Progenitor cell of endocrine pancreas (in vitro differentiated cells): ENCODE data around the gene UNC45A. TPM values are rescaled to one million over a fixed set of nuclear protein-coding genes. Genes with fewer than 3 reads are reported as not detected.

Experiments
- DNase-seq: peaks from one replicate; pipeline ENCODE4 v3.0.0; 2021; ENCODE audit warnings: low spot score; ENCODE audit not compliant: unreplicated experiment
- H3K27ac Mint-ChIP-seq: 2 replicates; pipeline ENCODE4 v1.8.0; 2021; ENCODE audit warnings: mild to moderate bottlenecking, moderate library complexity, mixed read lengths
- H3K27me3 Mint-ChIP-seq: 2 replicates; pipeline ENCODE4 v1.8.0; 2021; ENCODE audit warnings: mixed read lengths
- H3K36me3 Mint-ChIP-seq: 2 replicates; pipeline ENCODE4 v1.8.0; 2022; ENCODE audit warnings: mixed read lengths; ENCODE audit not compliant: insufficient read depth
- H3K4me1 Mint-ChIP-seq: 2 replicates; pipeline ENCODE4 v1.8.0; 2021; ENCODE audit warnings: low read depth, mixed read lengths
- H3K4me3 Mint-ChIP-seq: 2 replicates; pipeline ENCODE4 v1.8.0; 2021; ENCODE audit warnings: low read depth, mild to moderate bottlenecking, moderate library complexity, mixed read lengths
- H3K9me3 Mint-ChIP-seq: 2 replicates; pipeline ENCODE4 v1.8.0; 2021; ENCODE audit warnings: low read depth, mixed read lengths
- total RNA-seq: library from RNA; stranded (reverse); gene quantifications from 2 replicates; pipeline ENCODE4 v1.2.1, GENCODE V29; 2021
- TF ChIP-seq, protein P1 (sequence below): fragments of 200-600 bp; sonication (generic); IDR thresholded peaks from one replicate; pipeline ENCODE4 v1.5.0; 2021; ENCODE audit warnings: antibody characterized with exemption, mild to moderate bottlenecking; ENCODE audit not compliant: unreplicated experiment

The UNC45A gene
- total RNA-seq, 1 donor from 2014 or later, result 90.6 TPM

- Mint-ChIP-seq H3K4me1 (no peaks in the 10 kb centered on the region), H3K4me3 (no peak overlapping the region), H3K9me3 (no peaks in the 10 kb centered on the region), H3K27me3 (no peaks in the 10 kb centered on the region), H3K36me3 (peaks cover 21% of the 10 kb centered on the region), H3K27ac (no peak overlapping the region)
- TF ChIP-seq, protein P1, sequence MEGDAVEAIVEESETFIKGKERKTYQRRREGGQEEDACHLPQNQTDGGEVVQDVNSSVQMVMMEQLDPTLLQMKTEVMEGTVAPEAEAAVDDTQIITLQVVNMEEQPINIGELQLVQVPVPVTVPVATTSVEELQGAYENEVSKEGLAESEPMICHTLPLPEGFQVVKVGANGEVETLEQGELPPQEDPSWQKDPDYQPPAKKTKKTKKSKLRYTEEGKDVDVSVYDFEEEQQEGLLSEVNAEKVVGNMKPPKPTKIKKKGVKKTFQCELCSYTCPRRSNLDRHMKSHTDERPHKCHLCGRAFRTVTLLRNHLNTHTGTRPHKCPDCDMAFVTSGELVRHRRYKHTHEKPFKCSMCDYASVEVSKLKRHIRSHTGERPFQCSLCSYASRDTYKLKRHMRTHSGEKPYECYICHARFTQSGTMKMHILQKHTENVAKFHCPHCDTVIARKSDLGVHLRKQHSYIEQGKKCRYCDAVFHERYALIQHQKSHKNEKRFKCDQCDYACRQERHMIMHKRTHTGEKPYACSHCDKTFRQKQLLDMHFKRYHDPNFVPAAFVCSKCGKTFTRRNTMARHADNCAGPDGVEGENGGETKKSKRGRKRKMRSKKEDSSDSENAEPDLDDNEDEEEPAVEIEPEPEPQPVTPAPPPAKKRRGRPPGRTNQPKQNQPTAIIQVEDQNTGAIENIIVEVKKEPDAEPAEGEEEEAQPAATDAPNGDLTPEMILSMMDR, result no peak
- DNase-seq, result no peak
Measured at GRCh38 chr15:90909976-90910375, 25.1 kb upstream of the UNC45A start.

DNA sequence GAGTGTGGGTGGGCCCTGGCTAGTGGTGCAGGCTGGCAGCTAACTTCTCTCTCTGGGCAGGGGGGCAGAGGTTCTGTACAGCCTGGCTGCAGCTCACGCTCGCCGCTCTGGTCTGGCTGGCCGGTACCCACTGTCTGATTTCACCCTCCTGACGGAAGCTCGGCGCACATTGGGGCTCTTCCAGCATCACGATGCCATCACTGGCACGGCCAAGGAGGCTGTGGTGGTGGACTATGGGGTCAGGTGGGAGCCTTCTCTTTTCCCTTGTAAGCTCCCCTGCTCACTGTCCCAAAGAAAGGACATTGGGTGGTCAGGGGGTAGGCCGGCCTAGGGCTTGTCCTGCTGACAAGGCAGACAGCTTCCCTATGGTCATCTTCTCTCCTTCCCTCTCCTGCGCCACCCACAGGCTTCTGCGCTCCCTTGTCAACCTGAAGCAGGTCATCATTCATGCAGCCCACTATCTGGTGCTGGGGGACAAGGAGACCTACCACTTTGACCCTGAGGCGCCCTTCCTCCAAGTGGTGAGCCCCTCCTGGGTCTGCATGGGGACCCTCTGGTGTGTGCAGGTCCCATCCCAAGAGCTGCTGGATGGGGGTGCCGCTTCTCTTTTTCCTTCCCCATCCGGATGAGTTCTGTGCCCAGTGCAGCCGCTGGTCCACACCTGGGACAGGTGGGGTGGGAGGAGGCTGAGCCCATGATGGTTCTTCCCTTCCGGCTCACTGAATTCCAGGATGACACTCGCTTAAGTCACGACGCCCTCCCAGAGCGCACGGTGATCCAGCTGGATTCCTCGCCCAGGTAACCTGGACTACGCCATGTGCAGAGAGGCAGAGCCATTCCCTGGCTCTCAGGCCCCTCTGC is 24.4 kb upstream of the UNC45A start:
- TF ChIP-seq, protein P1, result no peak

GRCh38 chr15:90911302-90911623 is 23.8 kb upstream of the UNC45A start:
- Mint-ChIP-seq H3K9me3 (no peaks in the 10 kb centered on the region), H3K36me3 (peaks cover 15% of the 10 kb centered on the region), H3K27me3 (no peaks in the 10 kb centered on the region), H3K27ac (no peak overlapping the region), H3K4me3 (no peak overlapping the region), H3K4me1 (no peaks in the 10 kb centered on the region)
- TF ChIP-seq, protein P1, result no peak
- DNase-seq, result no peak

More for the DNA sequence above, 24.4 kb upstream of the UNC45A start:
- Mint-ChIP-seq H3K4me1 (no peaks in the 10 kb centered on the region), H3K9me3 (no peaks in the 10 kb centered on the region), H3K27me3 (no peaks in the 10 kb centered on the region), H3K36me3 (peaks cover 18% of the 10 kb centered on the region), H3K27ac (no peak overlapping the region), H3K4me3 (no peak overlapping the region)
- no peak for DNase-seq

GRCh38 chr15:90911906-90912769 is 22.9 kb upstream of the UNC45A start:
- H3K27me3 Mint-ChIP-seq, result no peaks in the 10 kb centered on the region
- no peak overlapping the region for H3K4me3 Mint-ChIP-seq
- H3K9me3 Mint-ChIP-seq, result no peaks in the 10 kb centered on the region
- no peaks in the 10 kb centered on the region for H3K4me1 Mint-ChIP-seq
- H3K27ac Mint-ChIP-seq, result no peak overlapping the region
- no peak for DNase-seq
- H3K36me3 Mint-ChIP-seq, result peaks cover 17% of the 10 kb centered on the region
- TF ChIP-seq, protein P1, result no peak

- DNase-seq, result no peak
- no peaks in the 10 kb centered on the region for H3K4me1 Mint-ChIP-seq
- TF ChIP-seq, protein P1, result no peak
- H3K9me3 Mint-ChIP-seq, result no peaks in the 10 kb centered on the region
- H3K4me3 Mint-ChIP-seq, result no peak overlapping the region
- H3K36me3 Mint-ChIP-seq, result peaks cover 16% of the 10 kb centered on the region
- H3K27me3 Mint-ChIP-seq, result no peaks in the 10 kb centered on the region
- no peak overlapping the region for H3K27ac Mint-ChIP-seq
Measured at GRCh38 chr15:90912770-90913075, 22.4 kb upstream of the UNC45A start.
